Lower leg skin (tissue), 4 donors: ENCODE data around the gene ACOX3. TPM values are rescaled to one million over a fixed set of nuclear protein-coding genes. Genes with fewer than 3 reads are reported as not detected.
"Not testable (repeated sequence)": the region's sequence is repeated elsewhere in the genome, so short reads cannot be mapped to it uniquely, and the experiment has no call there.

ENCODE experiments used
- DNase-seq, 2 donors: peaks; one replicate each; pipeline ENCODE4 v3.0.0-alpha.2; 2019; ENCODE audit warnings: low spot score in 2 of 2
- H3K4me3 ChIP-seq: fragments of 200-600 bp; sonication (generic); 2 replicates; pipeline ENCODE4 v1.5.1; 2017; ENCODE audit warnings: mild to moderate bottlenecking, low read depth; ENCODE audit not compliant: poor library complexity, severe bottlenecking
- POLR2A ChIP-seq, 2 donors: fragments of 450-650 bp; IDR thresholded peaks; one replicate each; pipeline ENCODE4 v1.6.1; 2016 to 2017; ENCODE audit warnings: antibody characterized with exemption in 2 of 2, mild to moderate bottlenecking in 1 of 2, moderate library complexity in 1 of 2
- WGBS, 2 donors: methylation state at CpG; one replicate each; pipeline ENCODE4 v1.1.5; 2018; 5-methylcytosine and 5-hydroxymethylcytosine counted together
- intact Hi-C: fragments of 100-400 bp; cut with DNase I; formaldehyde crosslinking; loops from one replicate; pipeline ENCODE4 v1.15.0; 2023; ENCODE audit warnings: low total_unique reads
- total RNA-seq, 4 donors: library from RNA; depleted of rRNA; stranded (reverse); fragments of >200 nt; gene quantifications; one replicate each; pipeline ENCODE4 v1.1.0, GENCODE V29; 2016
- TF ChIP-seq, protein P1 (sequence below), 3 donors: fragments of 450-650 bp; IDR thresholded peaks; one replicate each; pipeline ENCODE4 v1.5.1; 2016; ENCODE audit warnings: antibody characterized with exemption in 3 of 3, mild to moderate bottlenecking in 3 of 3, moderate library complexity in 2 of 3

The ACOX3 gene
- total RNA-seq, 4 donors from 2014 or later = 37.5 to 55.9 (median 41.2) TPM

DNA sequence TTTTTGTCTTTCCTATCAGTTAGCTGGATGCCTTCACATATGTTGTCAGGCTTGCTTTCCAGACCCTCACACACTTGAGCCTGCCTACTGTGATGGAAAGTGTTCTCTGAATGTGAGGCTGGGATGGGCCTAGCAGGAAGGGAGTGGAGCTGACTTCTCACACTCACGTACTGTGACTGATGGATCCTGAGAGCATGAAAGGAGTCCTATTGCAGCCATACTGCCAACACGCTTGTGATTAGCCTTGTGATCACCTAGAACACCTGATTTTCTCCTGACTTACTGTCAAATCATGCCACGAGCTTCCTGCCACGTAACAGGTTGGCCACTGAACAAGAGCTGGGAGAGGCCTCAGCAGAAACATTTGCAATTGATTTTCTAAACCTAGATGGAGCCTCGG, 49.9 kb downstream of the ACOX3 start:
- intact Hi-C loops = no loop called here
- DNase-seq = no peak
- no peak overlapping the region for H3K4me3 ChIP-seq
- TF ChIP-seq, protein P1, sequence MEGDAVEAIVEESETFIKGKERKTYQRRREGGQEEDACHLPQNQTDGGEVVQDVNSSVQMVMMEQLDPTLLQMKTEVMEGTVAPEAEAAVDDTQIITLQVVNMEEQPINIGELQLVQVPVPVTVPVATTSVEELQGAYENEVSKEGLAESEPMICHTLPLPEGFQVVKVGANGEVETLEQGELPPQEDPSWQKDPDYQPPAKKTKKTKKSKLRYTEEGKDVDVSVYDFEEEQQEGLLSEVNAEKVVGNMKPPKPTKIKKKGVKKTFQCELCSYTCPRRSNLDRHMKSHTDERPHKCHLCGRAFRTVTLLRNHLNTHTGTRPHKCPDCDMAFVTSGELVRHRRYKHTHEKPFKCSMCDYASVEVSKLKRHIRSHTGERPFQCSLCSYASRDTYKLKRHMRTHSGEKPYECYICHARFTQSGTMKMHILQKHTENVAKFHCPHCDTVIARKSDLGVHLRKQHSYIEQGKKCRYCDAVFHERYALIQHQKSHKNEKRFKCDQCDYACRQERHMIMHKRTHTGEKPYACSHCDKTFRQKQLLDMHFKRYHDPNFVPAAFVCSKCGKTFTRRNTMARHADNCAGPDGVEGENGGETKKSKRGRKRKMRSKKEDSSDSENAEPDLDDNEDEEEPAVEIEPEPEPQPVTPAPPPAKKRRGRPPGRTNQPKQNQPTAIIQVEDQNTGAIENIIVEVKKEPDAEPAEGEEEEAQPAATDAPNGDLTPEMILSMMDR (IDR thresholded peaks at IDR 0.05) = no peak
- TF ChIP-seq POLR2A (IDR thresholded peaks at IDR 0.05) = no peak
- whole genome bisulfite sequencing, 2 donors = 84 to 90% methylated on average over 5 of the region's 5 CpGs

DNA sequence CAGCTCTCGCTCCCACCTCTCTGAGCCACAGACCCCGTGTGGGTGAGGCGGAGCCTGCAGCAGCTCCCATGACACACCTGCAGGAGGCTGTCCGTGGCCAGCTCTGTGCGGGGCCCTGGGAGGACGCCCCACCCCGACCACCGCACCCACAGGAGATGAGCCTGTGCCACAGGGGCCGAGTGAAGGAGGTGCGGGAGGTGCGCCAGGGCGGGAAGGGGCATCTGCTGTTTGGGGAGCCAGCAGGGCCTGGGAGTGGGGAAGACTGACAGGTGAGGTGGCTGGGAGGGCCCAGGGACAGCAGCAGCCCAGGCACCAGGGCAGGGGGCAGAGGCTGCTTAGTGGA, 52.0 kb downstream of the ACOX3 start:
- DNase-seq = no peak
- WGBS, 2 donors = 90 to 93% methylated on average over 11 to 12 of the region's 12 CpGs
- intact Hi-C loops = no loop called here
- H3K4me3 ChIP-seq = no peak overlapping the region
- no peak for TF ChIP-seq POLR2A (IDR thresholded peaks at IDR 0.05)
- TF ChIP-seq, protein P1 (IDR thresholded peaks at IDR 0.05) = no peak

DNA sequence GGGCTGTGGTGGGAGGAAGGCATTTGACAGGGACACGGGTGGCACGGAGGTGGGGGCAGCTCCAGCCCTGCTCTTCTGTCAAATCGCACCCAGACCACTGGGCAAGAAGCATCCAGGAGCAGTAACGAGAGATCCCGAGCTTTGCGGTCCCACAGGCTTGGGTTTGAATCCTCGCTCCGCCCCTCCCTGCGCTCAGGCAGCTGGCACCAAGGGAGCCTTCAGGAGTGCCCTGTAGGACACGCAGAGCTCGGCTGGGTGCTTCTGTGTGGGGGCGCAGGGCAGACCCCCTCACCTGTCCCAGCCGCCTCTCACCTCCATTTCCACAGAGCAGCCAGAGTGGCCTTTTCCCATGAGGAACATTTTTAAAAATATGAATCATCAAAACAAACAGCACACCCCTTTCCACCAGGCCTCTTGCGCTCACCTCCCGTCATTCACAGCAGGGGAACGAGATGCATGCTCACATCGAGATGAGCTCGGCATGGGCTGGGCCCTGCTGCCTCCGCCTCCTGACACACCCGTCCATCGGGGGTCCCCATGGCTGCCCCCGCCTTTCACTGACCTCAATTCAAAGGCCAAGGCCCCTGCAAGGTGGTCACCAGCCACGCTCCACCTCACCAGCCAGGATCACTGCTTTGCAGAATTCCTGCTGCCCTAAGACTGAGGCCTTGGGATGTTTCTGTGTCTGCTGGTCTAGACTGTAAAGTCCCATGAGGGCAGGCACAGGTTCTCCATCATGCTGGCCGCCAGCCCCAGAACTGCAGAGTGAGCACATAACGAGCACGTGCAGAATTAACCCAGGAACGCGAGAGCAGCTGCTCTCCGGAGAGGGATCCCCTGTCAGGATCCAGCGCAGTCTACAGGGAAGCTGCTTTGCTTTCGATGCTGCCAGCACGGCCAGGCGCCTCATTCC, 52.7 kb downstream of the ACOX3 start:
- TF ChIP-seq, protein P1 (IDR thresholded peaks at IDR 0.05) = no peak
- TF ChIP-seq POLR2A (IDR thresholded peaks at IDR 0.05) = no peak
- 94 to 95% methylated on average over 30 to 33 of the region's 33 CpGs for WGBS, 2 donors
- intact Hi-C loops = no loop called here
- H3K4me3 ChIP-seq = no peak overlapping the region
- DNase-seq = no peak

DNA sequence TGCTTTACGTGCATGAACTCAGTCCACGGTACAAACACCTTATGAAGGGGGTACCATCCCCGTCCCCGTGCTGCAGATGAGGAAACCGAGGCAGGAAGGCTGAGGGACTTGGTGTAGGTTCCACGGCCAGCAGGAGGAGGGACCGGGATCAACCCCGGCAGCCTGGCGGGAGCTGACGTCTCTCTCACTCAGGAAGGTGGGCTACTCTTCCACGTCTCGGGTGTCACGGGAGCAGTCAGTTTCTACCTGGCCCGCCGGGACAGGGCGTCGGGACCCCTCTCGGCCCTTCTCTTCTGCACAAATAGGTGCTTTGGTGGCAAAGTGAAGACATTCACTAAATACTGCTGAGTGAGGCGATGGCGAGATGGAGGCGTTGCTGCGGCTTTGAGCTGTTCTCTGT, 53.3 kb downstream of the ACOX3 start:
- intact Hi-C loops = no loop called here
- H3K4me3 ChIP-seq = no peak overlapping the region
- TF ChIP-seq, protein P1 (IDR thresholded peaks at IDR 0.05) = no peak
- TF ChIP-seq POLR2A (IDR thresholded peaks at IDR 0.05) = no peak
- DNase-seq = no peak
- WGBS, 2 donors = 95% methylated on average over 20 to 22 of the region's 22 CpGs

DNA sequence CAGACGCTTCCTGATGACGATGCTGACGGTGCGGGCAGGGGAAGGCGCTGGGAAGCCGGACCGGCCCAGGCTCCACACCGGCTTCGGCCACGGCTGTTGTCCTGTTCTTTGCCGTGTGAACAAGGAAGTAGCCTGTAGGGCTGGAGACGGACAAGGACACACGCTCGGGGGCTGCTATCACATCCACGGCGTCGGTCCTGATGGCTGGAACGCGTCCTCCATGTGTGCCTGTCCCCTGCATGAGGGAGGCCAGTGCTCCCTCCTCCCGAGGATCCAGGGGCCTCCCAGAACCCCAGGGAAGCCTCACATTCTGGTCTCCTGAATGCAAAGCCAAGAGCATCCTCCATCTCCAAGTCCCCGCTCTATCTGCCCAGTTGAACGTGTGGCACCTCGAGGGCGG, 53.8 kb downstream of the ACOX3 start:
- no peak overlapping the region for H3K4me3 ChIP-seq
- no peak for DNase-seq
- 94 to 95% methylated on average over 23 to 24 of the region's 24 CpGs for whole genome bisulfite sequencing, 2 donors
- TF ChIP-seq, protein P1 (IDR thresholded peaks at IDR 0.05) = no peak
- no peak for TF ChIP-seq POLR2A (IDR thresholded peaks at IDR 0.05)
- intact Hi-C loops = no loop called here

DNA sequence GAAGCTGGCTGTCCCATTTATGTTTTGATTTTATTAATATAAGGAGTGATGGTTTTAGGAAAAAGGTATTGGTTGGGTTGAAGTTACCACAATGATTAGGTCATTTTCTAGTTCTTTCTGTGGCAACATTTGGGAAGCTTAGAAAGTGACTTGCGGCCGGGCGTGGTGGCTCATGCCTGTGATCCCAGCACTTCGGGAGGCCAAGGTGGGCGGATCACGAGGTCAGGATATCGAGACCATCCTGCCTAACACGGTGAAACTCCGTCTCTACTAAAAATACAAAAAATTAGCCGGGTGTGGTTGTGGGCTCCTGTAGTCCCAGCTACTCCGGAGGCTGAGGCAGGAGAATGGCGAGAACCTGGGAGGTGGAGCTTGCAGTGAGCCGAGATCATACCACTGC, 54.4 kb downstream of the ACOX3 start:
- DNase-seq, H3K4me3 ChIP-seq, intact Hi-C loops: not testable (repeated sequence)
- whole genome bisulfite sequencing, 2 donors = 93% methylated on average over 13 of the region's 13 CpGs
